HG02973 (cell line): ENCODE measurements around the gene LAMC3.

Experiments used
- ATAC-seq: cut with Tn5 transposase; IDR thresholded peaks from one replicate; pipeline ENCODE4 v1.9.1; 2021; ENCODE audit warnings: moderate library complexity; ENCODE audit not compliant: unreplicated experiment

The LAMC3 gene

GRCh38 chr9:131010482-131011273, 1.7 kb downstream of the LAMC3 start:
- ATAC-seq: no peak

- ATAC-seq: no peak
These were observed 2.5 kb downstream of the LAMC3 start for GRCh38 chr9:131011274-131012022.

GRCh38 chr9:131012023-131012334, 3.0 kb downstream of the LAMC3 start:
- no peak for ATAC-seq

- no peak for ATAC-seq
These were observed 3.5 kb downstream of the LAMC3 start for GRCh38 chr9:131012396-131012917.

- no peak for ATAC-seq
These were observed 4.2 kb downstream of the LAMC3 start for GRCh38 chr9:131013015-131013755.

- ATAC-seq: no peak
These were observed 5.0 kb downstream of the LAMC3 start for GRCh38 chr9:131013771-131014676.

GRCh38 chr9:131015112-131015511, 6.1 kb downstream of the LAMC3 start:
- no peak for ATAC-seq

GRCh38 chr9:131015876-131016397, 7.0 kb downstream of the LAMC3 start:
- no peak for ATAC-seq

GRCh38 chr9:131017067-131017466, 8.1 kb downstream of the LAMC3 start:
- no peak for ATAC-seq

- ATAC-seq: no peak
These were observed 9.6 kb downstream of the LAMC3 start for GRCh38 chr9:131018621-131019020.

GRCh38 chr9:131019388-131020239, 10.6 kb downstream of the LAMC3 start:
- ATAC-seq: no peak

GRCh38 chr9:131020388-131020787, 11.4 kb downstream of the LAMC3 start:
- no peak for ATAC-seq

GRCh38 chr9:131020862-131021261, 11.9 kb downstream of the LAMC3 start:
- no peak for ATAC-seq

GRCh38 chr9:131021785-131022184, 12.8 kb downstream of the LAMC3 start:
- ATAC-seq: no peak

GRCh38 chr9:131024978-131025868, 16.2 kb downstream of the LAMC3 start:
- ATAC-seq: no peak

- ATAC-seq: no peak
These were observed 17.2 kb downstream of the LAMC3 start for GRCh38 chr9:131025953-131026858.
